ENCODE results near the gene FAM53A.

GRCh38 chr4:1595789-1596325 lies 88.3 kb downstream of the FAM53A start:
- TF ChIP-seq CTCF (IDR thresholded peaks at IDR 0.05; ENCODE audit: poor library complexity) (no peak), EZH2 (IDR thresholded peaks at IDR 0.05; ENCODE audit: borderline replicate concordance) (no peak)
